Keratinocyte (primary cell): ENCODE results near the gene VEZT. TPM values are rescaled to one million over a fixed set of nuclear protein-coding genes. Genes with fewer than 3 reads are reported as not detected.

ENCODE experiments used
- DNase-seq: peaks from one replicate; pipeline ENCODE4 v3.0.0-alpha.2; 2011; ENCODE audit warnings: low read depth, missing footprints, low spot score
- FAIRE-seq: peaks from 2 replicates; lab custom pipeline; 2011; peaks lifted over from hg19 to GRCh38; lab: Jason Lieb, UNC
- H2AFZ ChIP-seq: 2 replicates; pipeline ENCODE4 v1.6.0; 2012; ENCODE audit warnings: low read length, control low read depth, inconsistent platforms; ENCODE audit not compliant: control insufficient read depth
- H3K27ac ChIP-seq: 2 replicates; pipeline ENCODE4 v1.5.1; 2011; ENCODE audit warnings: low read length; ENCODE audit not compliant: control insufficient read depth, insufficient read depth
- H3K27me3 ChIP-seq: 3 replicates; pipeline ENCODE4 v1.6.0; 2011; ENCODE audit warnings: low read length; ENCODE audit not compliant: control insufficient read depth, insufficient read depth; ENCODE audit errors: extremely low read depth
- H3K36me3 ChIP-seq, 2 experiments: 2 replicates in 1 of 2; 3 replicates in 1 of 2; pipeline ENCODE4 v1.5.1; 2011; ENCODE audit warnings: low read length in 2 of 2, mild to moderate bottlenecking in 1 of 2; ENCODE audit not compliant: control insufficient read depth in 2 of 2, insufficient read depth in 2 of 2; ENCODE audit errors: extremely low read depth in 1 of 2
- H3K4me1 ChIP-seq: 3 replicates; pipeline ENCODE4 v1.5.1; 2011; ENCODE audit warnings: low read length; ENCODE audit not compliant: control insufficient read depth, insufficient read depth; ENCODE audit errors: extremely low read depth
- H3K4me2 ChIP-seq: 3 replicates; pipeline ENCODE4 v1.6.0; 2011; ENCODE audit warnings: low read depth, low read length; ENCODE audit not compliant: control insufficient read depth, insufficient read depth; ENCODE audit errors: extremely low read depth
- H3K4me3 ChIP-seq, 3 experiments: fragments of 200-600 bp in 1 of 3; sonication (generic) in 1 of 3; 2 replicates in 2 of 3; 3 replicates in 1 of 3; pipeline ENCODE4 v1.5.1; 2011 to 2016; ENCODE audit warnings: low read length in 3 of 3, mild to moderate bottlenecking in 3 of 3, control low read depth in 2 of 3, inconsistent platforms in 1 of 3, low read depth in 1 of 3, mixed read lengths in 1 of 3, mixed run types in 1 of 3, moderate library complexity in 1 of 3; ENCODE audit not compliant: control insufficient read depth in 2 of 3, insufficient read depth in 2 of 3; ENCODE audit errors: extremely low read depth in 1 of 3
- H3K79me2 ChIP-seq: 2 replicates; pipeline ENCODE4 v1.6.0; 2012; ENCODE audit warnings: low read length; ENCODE audit not compliant: control insufficient read depth, insufficient read depth
- H3K9ac ChIP-seq: 3 replicates; pipeline ENCODE4 v1.6.0; 2011; ENCODE audit warnings: low read length; ENCODE audit not compliant: control insufficient read depth, insufficient read depth; ENCODE audit errors: extremely low read depth
- H3K9me1 ChIP-seq: 3 replicates; pipeline ENCODE4 v1.6.0; 2011; ENCODE audit warnings: low read length; ENCODE audit not compliant: control insufficient read depth, insufficient read depth; ENCODE audit errors: extremely low read depth
- H3K9me3 ChIP-seq: 2 replicates; pipeline ENCODE4 v1.5.1; 2012; ENCODE audit warnings: low read depth, low read length; ENCODE audit not compliant: control insufficient read depth
- H4K20me1 ChIP-seq: 3 replicates; pipeline ENCODE4 v1.6.0; 2011; ENCODE audit warnings: low read length; ENCODE audit not compliant: control insufficient read depth, insufficient read depth; ENCODE audit errors: extremely low read depth
- CTCF ChIP-seq, 3 experiments: IDR thresholded peaks in 1 of 3; conservative IDR thresholded peaks in 1 of 3; optimal IDR thresholded peaks in 1 of 3; 2 replicates in 2 of 3; 3 replicates in 1 of 3; pipeline versions ENCODE3 to v1.5.1; 2011; ENCODE audit warnings: low read length in 3 of 3, mild to moderate bottlenecking in 3 of 3, moderate library complexity in 2 of 3, control low read depth in 1 of 3, inconsistent platforms in 1 of 3; ENCODE audit not compliant: insufficient read depth in 2 of 3; ENCODE audit errors: extremely low read depth in 1 of 3
- EZH2 ChIP-seq: IDR thresholded peaks from one replicate; pipeline ENCODE4 v1.6.1; 2012; ENCODE audit warnings: inconsistent platforms, mild to moderate bottlenecking, low read length, moderate library complexity
- dilution Hi-C: fragments of 300-500 bp; cut with MboI; formaldehyde crosslinking; loops from one replicate; pipeline ENCODE4 v1.7.0; 2020; ENCODE audit warnings: low sequenced_read_pairs; ENCODE audit not compliant: extremely low pct_ligation_motif_present
- polyA plus RNA-seq, 5 experiments: library from polyadenylated mRNA; depleted of rRNA in 3 of 5; stranded (reverse) in 3 of 5; stranded (forward) in 1 of 5; unstranded in 1 of 5; fragments of >200 nt; gene quantifications; 1 replicate in 1 of 5; 2 replicates in 3 of 5; 3 replicates in 1 of 5; pipeline versions ENCODE4 v1.2.1 to v1.2.3, GENCODE V29; 2011 to 2012; ENCODE audit warnings: missing spikeins in 2 of 5, low read depth in 1 of 5, low replicate concordance in 1 of 5

VEZT gene
- polyA plus RNA-seq, 1 donor (not counting 4 experiments of a cell fraction or from before 2014, with no cell fraction given): 169 TPM

- Histone ChIP-seq H3K79me2 (no peaks in the 10 kb centered on the region), H3K9me3 (no peaks in the 10 kb centered on the region), H3K27ac (no peak overlapping the region), H2AFZ (no peak overlapping the region), H3K4me1 (no peaks in the 10 kb centered on the region), H3K4me2 (no peak overlapping the region), H3K36me3 (no peaks in the 10 kb centered on the region), H3K27me3 (no peaks in the 10 kb centered on the region), H4K20me1 (no peaks in the 10 kb centered on the region), H3K4me3 (no peak overlapping the region), H3K9ac (no peak overlapping the region), H3K9me1 (no peaks in the 10 kb centered on the region)
- dilution Hi-C loops: no loop called here
- TF ChIP-seq EZH2: no peak
- no peak for TF ChIP-seq CTCF (optimal IDR thresholded peaks at IDR 0.05 in 1 of 3, IDR thresholded peaks at IDR 0.05 in 1 of 3, conservative IDR thresholded peaks at IDR 0.05 in 1 of 3; ENCODE audit: extremely low read depth in 1 of 3, insufficient read depth in 2 of 3, low read length in 3 of 3)
- DNase-seq: no peak
- no peak for FAIRE-seq
These were observed 126.0 kb downstream of the VEZT start for GRCh38 chr12:95343461-95344230.

GRCh38 chr12:95349291-95349690 is 131.7 kb downstream of the VEZT start:
- no peaks in the 10 kb centered on the region for H3K9me1 ChIP-seq
- DNase-seq (no peak), FAIRE-seq (no peak)
- H3K27me3 ChIP-seq: no peaks in the 10 kb centered on the region
- dilution Hi-C loops: no loop called here
- H3K36me3 ChIP-seq: no peaks in the 10 kb centered on the region
- H3K9me3 ChIP-seq: no peaks in the 10 kb centered on the region
- no peak for TF ChIP-seq CTCF (optimal IDR thresholded peaks at IDR 0.05 in 1 of 3, IDR thresholded peaks at IDR 0.05 in 1 of 3, conservative IDR thresholded peaks at IDR 0.05 in 1 of 3; ENCODE audit: extremely low read depth in 1 of 3, insufficient read depth in 2 of 3, low read length in 3 of 3)
- no peak for TF ChIP-seq EZH2
- H2AFZ ChIP-seq: no peak overlapping the region
- H3K79me2 ChIP-seq: no peaks in the 10 kb centered on the region
- H3K4me3 ChIP-seq: no peak overlapping the region
- no peak overlapping the region for H3K27ac ChIP-seq
- no peak overlapping the region for H3K4me2 ChIP-seq
- no peaks in the 10 kb centered on the region for H4K20me1 ChIP-seq
- no peaks in the 10 kb centered on the region for H3K4me1 ChIP-seq
- no peak overlapping the region for H3K9ac ChIP-seq
